ENCODE results near the gene ATP9B.
"Not testable (repeated sequence)": the region's sequence is repeated elsewhere in the genome, so short reads cannot be mapped to it uniquely, and the experiment has no call there.

Gene ATP9B

DNA sequence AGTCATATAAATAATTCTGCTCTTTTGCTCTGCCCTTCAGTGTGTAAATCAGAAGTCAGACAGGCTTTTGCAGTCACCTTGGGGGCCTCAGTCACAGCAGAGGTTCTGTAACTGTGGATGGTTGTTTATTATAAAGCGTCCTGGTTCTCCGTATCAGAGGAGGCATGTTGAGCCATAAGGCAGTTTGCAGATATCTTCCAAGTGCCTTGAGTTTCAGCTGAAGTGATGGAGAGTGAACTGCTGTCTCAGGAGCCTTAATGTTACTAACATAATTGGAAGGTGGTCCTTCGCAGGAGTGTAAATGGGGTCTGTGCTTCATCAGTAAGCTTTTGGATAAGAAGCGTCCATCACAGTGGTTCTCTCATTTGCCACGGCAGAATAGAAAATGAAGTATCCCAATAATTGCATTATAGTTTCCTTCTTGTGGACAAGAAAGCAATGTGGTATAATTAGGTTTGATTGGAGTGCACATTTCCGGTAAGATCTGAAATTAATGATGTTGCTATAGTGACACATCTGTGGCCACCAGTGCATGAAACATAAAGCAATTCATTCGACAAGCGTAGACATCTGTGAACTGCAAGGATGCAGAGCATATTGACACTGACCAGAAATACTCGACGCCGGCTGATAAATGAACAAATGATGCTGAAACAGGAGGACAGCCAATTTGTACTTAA, 214.1 kb downstream of the ATP9B start:
- H3K4me3 ChIP-seq (ENCODE audit: low read depth, low read length) = no peak overlapping the region
- TF ChIP-seq, protein P1, sequence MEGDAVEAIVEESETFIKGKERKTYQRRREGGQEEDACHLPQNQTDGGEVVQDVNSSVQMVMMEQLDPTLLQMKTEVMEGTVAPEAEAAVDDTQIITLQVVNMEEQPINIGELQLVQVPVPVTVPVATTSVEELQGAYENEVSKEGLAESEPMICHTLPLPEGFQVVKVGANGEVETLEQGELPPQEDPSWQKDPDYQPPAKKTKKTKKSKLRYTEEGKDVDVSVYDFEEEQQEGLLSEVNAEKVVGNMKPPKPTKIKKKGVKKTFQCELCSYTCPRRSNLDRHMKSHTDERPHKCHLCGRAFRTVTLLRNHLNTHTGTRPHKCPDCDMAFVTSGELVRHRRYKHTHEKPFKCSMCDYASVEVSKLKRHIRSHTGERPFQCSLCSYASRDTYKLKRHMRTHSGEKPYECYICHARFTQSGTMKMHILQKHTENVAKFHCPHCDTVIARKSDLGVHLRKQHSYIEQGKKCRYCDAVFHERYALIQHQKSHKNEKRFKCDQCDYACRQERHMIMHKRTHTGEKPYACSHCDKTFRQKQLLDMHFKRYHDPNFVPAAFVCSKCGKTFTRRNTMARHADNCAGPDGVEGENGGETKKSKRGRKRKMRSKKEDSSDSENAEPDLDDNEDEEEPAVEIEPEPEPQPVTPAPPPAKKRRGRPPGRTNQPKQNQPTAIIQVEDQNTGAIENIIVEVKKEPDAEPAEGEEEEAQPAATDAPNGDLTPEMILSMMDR (IDR thresholded peaks at IDR 0.05; ENCODE audit: low read depth, low read length) = no peak

DNA sequence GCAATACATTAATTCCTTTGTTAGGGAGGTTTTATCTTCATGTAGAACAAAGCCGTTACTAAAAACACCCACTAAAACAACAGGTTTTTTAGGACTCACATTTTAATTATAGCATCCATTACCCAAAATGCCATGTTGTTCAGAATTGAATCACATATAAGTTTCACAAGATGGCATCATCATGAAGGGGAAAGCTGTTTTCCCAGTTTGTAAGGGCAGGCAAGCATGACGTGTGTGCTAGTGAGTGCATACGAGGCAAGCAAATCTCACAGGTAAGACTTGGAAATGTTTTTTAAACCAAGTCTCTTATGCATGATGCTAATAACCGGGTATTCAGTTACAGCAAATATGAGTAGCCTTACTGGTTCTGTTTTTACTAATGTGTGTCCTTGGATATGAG, 214.7 kb downstream of the ATP9B start:
- H3K4me3 ChIP-seq (ENCODE audit: low read depth, low read length) = no peak overlapping the region
- TF ChIP-seq, protein P1 (IDR thresholded peaks at IDR 0.05; ENCODE audit: low read depth, low read length) = no peak

DNA sequence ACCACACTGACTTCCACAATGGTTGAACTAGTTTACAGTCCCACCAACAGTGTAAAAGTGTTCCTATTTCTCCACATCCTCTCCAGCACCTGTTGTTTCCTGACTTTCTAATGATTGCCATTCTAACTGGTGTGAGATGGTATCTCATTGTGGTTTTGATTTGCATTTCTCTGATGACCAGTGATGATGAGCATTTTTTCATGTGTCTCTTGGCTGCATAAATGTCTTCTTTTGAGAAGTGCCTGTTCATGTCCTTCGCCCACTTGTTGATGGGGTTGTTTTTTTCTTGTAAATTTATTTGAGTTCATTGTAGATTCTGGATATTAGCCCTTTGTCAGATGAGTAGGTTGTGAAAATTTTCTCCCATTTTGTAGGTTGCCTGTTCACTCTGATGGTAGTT, 216.0 kb downstream of the ATP9B start:
- not testable (repeated sequence) for H3K4me3 ChIP-seq (ENCODE audit: low read depth, low read length)

DNA sequence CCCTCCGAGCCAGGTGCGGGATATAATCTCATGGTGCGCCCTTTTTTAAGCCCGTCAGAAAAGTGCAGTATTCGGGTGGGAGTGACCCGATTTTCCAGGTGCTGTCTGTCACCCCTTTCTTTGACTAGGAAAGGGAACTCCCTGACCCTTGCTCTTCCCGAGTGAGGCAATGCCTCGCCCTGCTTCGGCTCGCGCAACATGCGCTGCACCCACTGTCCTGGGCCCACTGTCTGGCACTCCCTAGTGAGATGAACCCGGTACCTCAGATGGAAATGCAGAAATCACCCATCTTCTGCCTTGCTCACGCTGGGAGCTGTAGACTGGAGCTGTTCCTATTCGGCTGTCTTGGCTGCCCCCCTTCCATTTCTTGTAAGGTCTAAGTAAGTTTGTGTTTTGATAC, 221.2 kb downstream of the ATP9B start:
- not testable (repeated sequence) for H3K4me3 ChIP-seq (ENCODE audit: low read depth, low read length)

DNA sequence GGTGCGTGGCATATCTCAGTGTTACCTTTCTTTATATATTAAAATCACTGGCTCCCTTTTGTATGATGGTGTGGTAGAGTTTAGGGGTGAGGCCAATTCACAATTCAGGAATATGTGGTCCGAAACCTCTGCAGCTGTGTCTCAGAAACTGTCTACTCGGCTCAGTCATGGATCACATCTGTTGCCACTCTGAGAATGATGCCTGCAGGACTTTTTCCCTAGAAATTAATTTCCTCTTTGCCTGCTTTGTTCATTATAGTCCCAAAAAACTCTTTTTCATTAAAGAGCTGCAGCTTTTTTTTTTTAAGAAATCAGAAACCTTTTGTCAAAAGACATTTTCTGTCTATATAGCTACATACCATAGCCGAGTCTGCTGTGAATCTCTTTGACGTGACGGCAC, 221.7 kb downstream of the ATP9B start:
- TF ChIP-seq, protein P1 (IDR thresholded peaks at IDR 0.05; ENCODE audit: low read depth, low read length) = no peak
- no peak overlapping the region for H3K4me3 ChIP-seq (ENCODE audit: low read depth, low read length)

DNA sequence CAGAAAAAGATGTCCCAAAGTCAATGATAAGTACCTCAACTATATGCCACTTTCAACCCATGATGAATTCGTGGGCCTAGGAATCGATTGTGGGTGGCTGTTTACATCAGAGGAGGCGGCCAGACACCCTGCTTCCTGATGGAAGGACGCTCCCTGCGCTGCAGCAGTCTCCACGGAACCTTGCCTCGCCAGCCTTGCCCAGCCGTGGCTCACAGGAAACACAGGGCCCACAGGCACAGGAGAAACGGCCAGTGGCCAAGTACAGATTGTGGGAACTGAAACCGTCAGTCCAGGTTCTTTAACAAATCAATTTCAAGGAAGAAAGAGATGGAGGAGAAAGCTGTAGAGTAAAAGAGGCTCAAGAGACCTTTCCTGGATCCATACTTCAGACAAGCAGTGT, 225.0 kb downstream of the ATP9B start:
- TF ChIP-seq, protein P1 (IDR thresholded peaks at IDR 0.05; ENCODE audit: low read depth, low read length) = no peak
- no peak overlapping the region for H3K4me3 ChIP-seq (ENCODE audit: low read depth, low read length)

DNA sequence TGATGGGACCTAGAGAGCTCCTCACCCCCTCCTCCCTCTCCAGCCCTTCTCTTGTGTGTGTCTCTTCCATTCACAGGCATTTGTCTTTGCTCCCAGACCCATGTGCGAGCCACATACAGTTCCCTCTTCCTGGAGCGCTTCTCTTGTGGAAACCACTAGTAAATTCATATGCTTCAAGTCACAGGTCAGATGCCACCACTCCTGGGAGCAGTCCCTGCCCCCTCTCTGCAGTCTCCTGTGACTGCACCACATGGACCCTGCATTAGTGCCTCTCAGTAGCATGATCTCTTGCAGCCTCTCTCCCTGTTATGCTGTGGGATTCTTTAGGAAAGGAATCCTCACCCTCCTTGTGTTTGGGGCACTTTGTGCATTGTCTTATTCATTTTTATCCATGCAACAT, 230.1 kb downstream of the ATP9B start:
- TF ChIP-seq, protein P1 (IDR thresholded peaks at IDR 0.05; ENCODE audit: low read depth, low read length) = no peak
- no peak overlapping the region for H3K4me3 ChIP-seq (ENCODE audit: low read depth, low read length)

DNA sequence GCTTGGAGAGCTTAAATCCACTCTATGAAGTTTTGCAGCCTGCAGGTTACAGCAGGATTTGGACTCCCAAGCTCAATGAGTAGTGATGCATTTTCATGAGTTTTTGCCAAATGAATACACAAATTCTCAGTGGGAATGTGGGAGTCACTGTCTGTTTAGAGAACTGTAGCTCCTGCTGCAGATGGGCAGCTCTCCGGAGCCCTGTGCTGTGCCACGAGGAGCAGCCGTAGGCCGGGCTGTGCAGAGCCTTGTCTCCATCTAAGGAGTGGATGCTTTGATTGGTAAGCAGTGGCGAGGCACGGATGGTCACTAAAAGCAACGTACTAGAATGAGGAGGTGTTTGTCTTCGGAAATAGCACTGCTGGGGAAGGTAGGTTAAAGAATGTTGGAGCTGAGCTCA, 230.5 kb downstream of the ATP9B start:
- no peak overlapping the region for H3K4me3 ChIP-seq (ENCODE audit: low read depth, low read length)
- TF ChIP-seq, protein P1 (IDR thresholded peaks at IDR 0.05; ENCODE audit: low read depth, low read length) = no peak

Data from WI38 (cell line).